Stimulated activated CD4-positive, alpha-beta T cell treated with anti-CD3 and anti-CD28 coated beads, Interleukin-15, amount 100 ng/mL, for 24 hours (primary cell): ENCODE results near the gene AEBP1.

Experiments used
- DNase-seq: peaks from one replicate; pipeline ENCODE4 v3.0.0-alpha.2; 2020

Gene AEBP1

GRCh38 chr7:44103923-44104859, at the start of gene AEBP1:
TSS of gene AEBP1 (plus strand) at chr7:44104345. CDS start at chr7:44104666, 321 bp downstream.
- DNase-seq = peak; percentile 56

- DNase-seq = no peak
Measured at GRCh38 chr7:44056681-44057080, 47.5 kb upstream of the AEBP1 start.

- no peak for DNase-seq
Measured at GRCh38 chr7:44057181-44057848, 46.8 kb upstream of the AEBP1 start.

- DNase-seq = no peak
Measured at GRCh38 chr7:44057849-44058758, 46.0 kb upstream of the AEBP1 start.

GRCh38 chr7:44058759-44059218, 45.4 kb upstream of the AEBP1 start:
- DNase-seq = no peak

- DNase-seq = peak; percentile 4
Measured at GRCh38 chr7:44059219-44060090, 44.7 kb upstream of the AEBP1 start.

GRCh38 chr7:44060091-44060947, 43.8 kb upstream of the AEBP1 start:
- no peak for DNase-seq

- no peak for DNase-seq
Measured at GRCh38 chr7:44060948-44061644, 43.0 kb upstream of the AEBP1 start.

- no peak for DNase-seq
Measured at GRCh38 chr7:44061645-44062179, 42.4 kb upstream of the AEBP1 start.

- DNase-seq = no peak
Measured at GRCh38 chr7:44062180-44062902, 41.8 kb upstream of the AEBP1 start.

- DNase-seq = no peak
Measured at GRCh38 chr7:44062903-44063295, 41.2 kb upstream of the AEBP1 start.

GRCh38 chr7:44063547-44063893, 40.6 kb upstream of the AEBP1 start:
- DNase-seq = no peak

GRCh38 chr7:44063894-44064651, 40.1 kb upstream of the AEBP1 start:
- DNase-seq = no peak

GRCh38 chr7:44064791-44065430, 39.2 kb upstream of the AEBP1 start:
- peak; percentile 34 for DNase-seq

GRCh38 chr7:44065431-44066110, 38.6 kb upstream of the AEBP1 start, which contains the start of gene PGAM2:
TSS of gene PGAM2 (minus strand) at chr7:44065567. CDS start at chr7:44065529, 38 bp downstream.
- DNase-seq = peak; percentile 44

GRCh38 chr7:44066111-44066460, 38.1 kb upstream of the AEBP1 start:
- DNase-seq = no peak

- DNase-seq = peak; percentile 45
Measured at GRCh38 chr7:44066494-44067063, 37.6 kb upstream of the AEBP1 start.
